K562 (cell line): ENCODE results near the gene CSNK1G3. TPM values are rescaled to one million over a fixed set of nuclear protein-coding genes. Genes with fewer than 3 reads are reported as not detected.

ENCODE experiments used
- ATAC-seq: fragments of 200-7000 bp; cut with Tn5 transposase; 3 replicates; pipeline ENCODE4 v1.9.1; 2020; ENCODE audit warnings: moderate library complexity
- BruUV-seq: library from RNA; stranded (reverse); fragments of 400-500 nt; replicated peaks from 2 replicates; lab custom pipeline; 2021; lab: Mats Ljungman, UMichigan
- CTCF ChIA-PET: fragments of 300-600 bp; formaldehyde crosslinking; extraction: SDS; loops from one replicate; lab custom pipeline; 2021; ENCODE audit warnings: low intra/inter-chr PET ratio; lab: Yijun Ruan, JAX
- POLR2A ChIA-PET: fragments of 300-600, 350-650 bp; sonication (Branson Sonifier 250); formaldehyde crosslinking; extraction: SDS; loops from one replicate; lab custom pipeline; 2021; ENCODE audit warnings: antibody characterized with exemption, inconsistent platforms; lab: Yijun Ruan, JAX
- DNase-seq, 4 experiments: peaks; one replicate each; pipeline versions ENCODE4 v3.0.0 to v3.0.0-alpha.2; 2011 to 2018; ENCODE audit warnings: low spot score in 3 of 4, mixed read lengths in 3 of 4; ENCODE audit errors: extremely low read depth in 1 of 4
- FAIRE-seq: peaks from 2 replicates; lab custom pipeline; 2011; peaks lifted over from hg19 to GRCh38; lab: Jason Lieb, UNC
- H2AFZ ChIP-seq: 2 replicates; pipeline ENCODE4 v1.6.0; 2011; ENCODE audit warnings: low read depth, low read length, control low read depth, inconsistent platforms
- H3K27ac ChIP-seq: fragments of 200-600 bp; 3 replicates; pipeline ENCODE4 v1.8.0; 2011; ENCODE audit warnings: low read depth, mild to moderate bottlenecking, control low read depth, inconsistent platforms, low read length, moderate library complexity, mixed read lengths; ENCODE audit errors: extremely low read depth
- H3K27me3 ChIP-seq, 2 experiments: fragments of 300-600 bp in 1 of 2; 2 replicates in 1 of 2; 3 replicates in 1 of 2; pipeline versions ENCODE4 v1.6.0 to v1.8.0; 2011; ENCODE audit warnings: inconsistent platforms in 2 of 2, low read length in 2 of 2, mild to moderate bottlenecking in 1 of 2, mixed read lengths in 1 of 2, moderate library complexity in 1 of 2; ENCODE audit not compliant: control insufficient read depth in 2 of 2, insufficient read depth in 2 of 2
- H3K36me3 ChIP-seq: fragments of 300-600 bp; 3 replicates; pipeline ENCODE4 v1.8.0; 2011; ENCODE audit warnings: mild to moderate bottlenecking, low read length, inconsistent platforms; ENCODE audit not compliant: control insufficient read depth, insufficient read depth
- H3K4me1 ChIP-seq, 2 experiments: fragments of 200-600 bp in 1 of 2; replicated peaks in 1 of 2; 2 replicates in 1 of 2; 3 replicates in 1 of 2; pipeline versions ENCODE4 v1.5.1 to v1.8.0; 2011; ENCODE audit warnings: inconsistent platforms in 2 of 2, low read length in 2 of 2, mild to moderate bottlenecking in 1 of 2, mixed read lengths in 1 of 2, moderate library complexity in 1 of 2; ENCODE audit not compliant: control insufficient read depth in 2 of 2, insufficient read depth in 2 of 2
- H3K4me2 ChIP-seq: 2 replicates; pipeline ENCODE4 v1.6.1; 2011; ENCODE audit warnings: low read length, control low read depth, inconsistent platforms, mixed read lengths; ENCODE audit not compliant: insufficient read depth
- H3K4me3 ChIP-seq: fragments of 200-600 bp; sonication (generic), shearing (Covaris generic); 2 replicates; pipeline ENCODE4 v1.5.1; 2016; ENCODE audit warnings: control low read depth, inconsistent platforms
- H3K79me2 ChIP-seq: fragments of 200-600 bp; 3 replicates; pipeline ENCODE4 v1.8.0; 2011; ENCODE audit warnings: low read length, inconsistent platforms; ENCODE audit not compliant: control insufficient read depth, insufficient read depth
- H3K9ac ChIP-seq, 2 experiments: 2 replicates each; pipeline versions ENCODE4 v1.6.0 to v1.6.1; 2011; ENCODE audit warnings: low read depth in 2 of 2, low read length in 2 of 2, control low read depth in 1 of 2, inconsistent platforms in 1 of 2, mild to moderate bottlenecking in 1 of 2, mixed read lengths in 1 of 2; ENCODE audit not compliant: insufficient read depth in 1 of 2
- H3K9me1 ChIP-seq: one replicate; pipeline ENCODE4 v1.6.0; 2011; ENCODE audit warnings: inconsistent platforms, mild to moderate bottlenecking, low read length, moderate library complexity; ENCODE audit not compliant: control insufficient read depth, insufficient read depth
- H3K9me3 ChIP-seq: replicated peaks from 2 replicates; pipeline ENCODE4 v1.5.1; 2011; ENCODE audit warnings: low read depth, low read length, inconsistent platforms; ENCODE audit not compliant: control insufficient read depth, insufficient read depth
- H4K20me1 ChIP-seq: replicated peaks from 2 replicates; pipeline ENCODE4 v1.6.1; 2011; ENCODE audit warnings: low read length, inconsistent platforms, mixed read lengths; ENCODE audit not compliant: control insufficient read depth, insufficient read depth
- BRCA1 ChIP-seq, 2 experiments: fragments of 450-650 bp in 1 of 2; sonication (generic) in 1 of 2; formaldehyde crosslinking in 1 of 2; IDR thresholded peaks; 2 replicates each; pipeline versions ENCODE4 v1.5.0 to v1.6.1; 2017 to 2020; ENCODE audit warnings: mild to moderate bottlenecking in 1 of 2, missing genetic modification reagents in 1 of 2
- CBFB ChIP-seq: sonication (generic); formaldehyde crosslinking; IDR thresholded peaks from 2 replicates; pipeline ENCODE4 v1.4.0; 2020; ENCODE audit warnings: mild to moderate bottlenecking, missing genetic modification reagents
- CHCHD3 ChIP-seq: fragments of 250-450 bp; sonication (Bioruptor Pico); IDR thresholded peaks from 2 replicates; pipeline ENCODE4 v2.1.2; 2022; ENCODE audit warnings: mild to moderate bottlenecking
- CTBP1 ChIP-seq: fragments of 450-650 bp; IDR thresholded peaks from 2 replicates; pipeline ENCODE4 v1.6.1; 2016; ENCODE audit warnings: borderline replicate concordance
- E2F3 ChIP-seq: fragments of 250-450 bp; sonication (Bioruptor Pico); IDR thresholded peaks from 2 replicates; pipeline ENCODE4 v1.4.0; 2020; ENCODE audit warnings: mild to moderate bottlenecking
- GATAD2A ChIP-seq: fragments of 450-650 bp; IDR thresholded peaks from 2 replicates; pipeline ENCODE4 v1.6.1; 2017
- NCOR1 ChIP-seq: fragments of 450-650 bp; IDR thresholded peaks from 2 replicates; pipeline ENCODE4 v1.6.1; 2016; ENCODE audit warnings: mild to moderate bottlenecking, moderate library complexity
- NFIC ChIP-seq: fragments of 450-650 bp; IDR thresholded peaks from 2 replicates; pipeline ENCODE4 v1.6.1; 2017; ENCODE audit warnings: mild to moderate bottlenecking, inconsistent platforms
- PHTF2 ChIP-seq: fragments of 250-450 bp; sonication (Bioruptor Pico); IDR thresholded peaks from 2 replicates; pipeline ENCODE4 v1.5.0; 2021; ENCODE audit warnings: mild to moderate bottlenecking
- RAD21 ChIP-seq, 2 experiments: fragments of 250-450 bp in 1 of 2; fragments of 450-650 bp in 1 of 2; sonication (Bioruptor Pico) in 1 of 2; formaldehyde crosslinking in 1 of 2; IDR thresholded peaks in 1 of 2; conservative IDR thresholded peaks in 1 of 2; 2 replicates each; pipeline versions ENCODE4 v1.4.0 to v1.8.0; 2020 to 2022; ENCODE audit warnings: mild to moderate bottlenecking in 2 of 2, moderate library complexity in 1 of 2
- RBM14 ChIP-seq: fragments of 200-400 bp; formaldehyde crosslinking; IDR thresholded peaks from 2 replicates; pipeline ENCODE4 v1.6.1; 2018; ENCODE audit warnings: low read depth, mild to moderate bottlenecking, low read length, moderate library complexity, borderline replicate concordance; ENCODE audit not compliant: insufficient read depth
- RBM25 ChIP-seq: fragments of 200-400 bp; formaldehyde crosslinking; IDR thresholded peaks from 2 replicates; pipeline ENCODE4 v1.6.1; 2018; ENCODE audit warnings: low read length, low read depth, moderate library complexity; ENCODE audit not compliant: severe bottlenecking
- SMAD2 ChIP-seq: fragments of 150-350 bp; IDR thresholded peaks from 2 replicates; pipeline ENCODE4 v1.6.1; 2014; ENCODE audit warnings: low read depth, mild to moderate bottlenecking, low read length
- ZEB2 ChIP-seq: fragments of 450-650 bp; IDR thresholded peaks from 2 replicates; pipeline ENCODE4 v1.6.1; 2016
- ZFP1 ChIP-seq: fragments of 450-650 bp; formaldehyde crosslinking; IDR thresholded peaks from 2 replicates; pipeline ENCODE4 v1.4.0; 2020; ENCODE audit warnings: mild to moderate bottlenecking, mixed read lengths
- ZNF695 ChIP-seq: fragments of 450-650 bp; formaldehyde crosslinking; IDR thresholded peaks from 2 replicates; pipeline ENCODE4 v1.4.0; 2020; ENCODE audit warnings: mild to moderate bottlenecking, moderate library complexity
- in situ Hi-C: fragments of 300-500 bp; cut with MboI; formaldehyde crosslinking; loops from 4 replicates; pipeline ENCODE4 v1.15.0; 2018; ENCODE audit warnings: inconsistent platforms, mixed read lengths
- intact Hi-C: fragments of 100-400 bp; cut with micrococcal nuclease; formaldehyde crosslinking; loops from 2 replicates; pipeline ENCODE4 v1.14.2; 2022
- polyA plus RNA-seq, 8 experiments: library from polyadenylated mRNA; depleted of rRNA in 4 of 8; stranded (reverse) in 5 of 8; unstranded in 3 of 8; fragments of >200 nt; fragmentation: Nextera tagmentation in 2 of 8; fragmentation: Illumina TruSeq in 1 of 8; extraction: Ambion mirVana in 2 of 8; extraction: Trizol in 1 of 8; gene quantifications; 2 replicates each; pipeline versions ENCODE4 v1.2.1 to v1.2.3, GENCODE V29; 2011 to 2014; ENCODE audit warnings: inconsistent platforms in 1 of 8, missing spikeins in 1 of 8
- total RNA-seq, 7 experiments: library from RNA; depleted of rRNA in 6 of 7; stranded (reverse); fragments of >200 nt in 6 of 7; fragmentation: Illumina TruSeq in 2 of 7; extraction: Trizol in 2 of 7; gene quantifications; 2 replicates each; pipeline versions ENCODE4 v1.2.1 to v1.2.3, GENCODE V29; 2011 to 2021; ENCODE audit warnings: low replicate concordance in 1 of 7
- TF ChIP-seq, protein P1 (sequence below): fragments of 250-450 bp; sonication (Bioruptor Pico); IDR thresholded peaks from 2 replicates; pipeline ENCODE4 v1.4.0; 2020; ENCODE audit warnings: mild to moderate bottlenecking, moderate library complexity, borderline replicate concordance
- TF ChIP-seq, protein P2 (sequence below), 2 experiments: fragments of 200-800 bp in 1 of 2; sonication (Bioruptor generic) in 1 of 2; sonication (generic) in 1 of 2; formaldehyde crosslinking in 1 of 2; IDR thresholded peaks in 1 of 2; conservative IDR thresholded peaks in 1 of 2; 2 replicates each; pipeline versions ENCODE4 v1.5.0 to v1.6.1; 2016 to 2020; ENCODE audit warnings: missing compliant biosample characterization in 1 of 2, missing genetic modification characterization in 1 of 2, missing genetic modification reagents in 1 of 2

The CSNK1G3 gene
- total and polyA plus RNA-seq, 9 of the 15 experiments (the other 6 are each of a cell fraction or from before 2014, with no cell fraction given) = 8.3 to 27.6 (median 16.5) TPM

DNA sequence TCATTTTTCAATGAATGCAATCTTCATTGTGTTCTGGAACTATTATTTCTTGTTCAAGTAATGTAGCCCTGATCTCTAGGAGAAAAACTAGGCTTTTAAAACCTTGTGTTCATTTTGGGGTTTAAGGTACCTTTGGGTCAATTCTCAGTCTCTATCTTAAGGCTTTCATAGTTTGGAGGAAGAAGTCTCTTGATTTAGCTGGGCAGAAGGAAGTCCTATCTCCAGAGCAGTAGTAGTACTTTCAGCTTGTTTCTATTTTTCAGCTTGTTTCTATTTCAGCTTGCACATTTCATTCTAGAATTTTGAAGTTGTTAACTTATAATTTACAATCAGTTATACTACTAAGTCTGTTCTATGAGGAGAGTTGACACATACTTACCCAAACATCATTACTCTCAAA, 15.2 kb downstream of the CSNK1G3 start (continued):
- no peak for TF ChIP-seq RBM14
- TF ChIP-seq BRCA1 (IDR thresholded peaks at IDR 0.05) = no peak
- no peak for TF ChIP-seq BRCA1 (CRISPR knock-in tag; IDR thresholded peaks at IDR 0.05)
- TF ChIP-seq RAD21 (CRISPR knock-in tag; conservative IDR thresholded peaks at IDR 0.05 in 1 of 2, IDR thresholded peaks at IDR 0.05 in 1 of 2) = no peak
- no peak for TF ChIP-seq ZNF695 (CRISPR knock-in tag)

DNA sequence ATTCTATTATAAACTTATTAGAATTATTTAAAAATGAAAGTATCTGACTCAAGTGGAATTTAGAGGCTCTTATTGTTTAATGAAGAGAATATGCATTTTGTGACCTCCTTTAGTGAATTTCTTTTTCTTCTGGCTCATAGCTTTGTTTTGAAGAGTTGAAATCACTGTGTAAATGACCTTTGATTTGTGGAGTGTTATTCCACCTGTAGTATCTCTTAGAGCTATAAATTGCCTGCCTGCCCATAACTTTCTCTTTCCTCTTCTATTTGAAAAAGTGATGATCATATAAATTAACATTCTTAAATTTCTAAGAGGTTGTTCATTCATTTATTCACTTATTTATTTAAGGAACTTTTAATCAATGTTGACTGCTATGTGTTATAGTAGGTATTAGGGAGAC, 16.1 kb downstream of the CSNK1G3 start:
- no TSS peak for BruUV-seq
- Histone ChIP-seq H3K9me3 (no peaks in the 10 kb centered on the region; the same call in 1 of the 2 replicates), H3K9ac (no peak overlapping the region), H4K20me1 (no peaks in the 10 kb centered on the region), H3K4me2 (no peak overlapping the region), H3K36me3 (no peaks in the 10 kb centered on the region), H3K27ac (no peak overlapping the region), H3K4me3 (no peak overlapping the region), H3K4me1 (no peaks in the 10 kb centered on the region), H2AFZ (no peak overlapping the region), H3K27me3 (no peaks in the 10 kb centered on the region)
- in situ Hi-C loops = no loop called here
- DNase-seq (no peak), FAIRE-seq (no peak), ATAC-seq (no peak)
- ChIA-PET POLR2A (no interaction called here), CTCF (no interaction called here)
- TF ChIP-seq SMAD2 = no peak
- TF ChIP-seq RBM25 = no peak
- TF ChIP-seq NFIC = no peak
- TF ChIP-seq GATAD2A = no peak
- TF ChIP-seq NCOR1 = no peak
- no peak for TF ChIP-seq ZFP1 (CRISPR knock-in tag)
- no peak for TF ChIP-seq E2F3 (CRISPR knock-in tag)
- no peak for TF ChIP-seq CBFB (CRISPR knock-in tag)
- TF ChIP-seq BRCA1 (IDR thresholded peaks at IDR 0.05) = no peak
- no peak for TF ChIP-seq BRCA1 (CRISPR knock-in tag; IDR thresholded peaks at IDR 0.05)
- TF ChIP-seq CTBP1 = no peak
- TF ChIP-seq, protein P1, sequence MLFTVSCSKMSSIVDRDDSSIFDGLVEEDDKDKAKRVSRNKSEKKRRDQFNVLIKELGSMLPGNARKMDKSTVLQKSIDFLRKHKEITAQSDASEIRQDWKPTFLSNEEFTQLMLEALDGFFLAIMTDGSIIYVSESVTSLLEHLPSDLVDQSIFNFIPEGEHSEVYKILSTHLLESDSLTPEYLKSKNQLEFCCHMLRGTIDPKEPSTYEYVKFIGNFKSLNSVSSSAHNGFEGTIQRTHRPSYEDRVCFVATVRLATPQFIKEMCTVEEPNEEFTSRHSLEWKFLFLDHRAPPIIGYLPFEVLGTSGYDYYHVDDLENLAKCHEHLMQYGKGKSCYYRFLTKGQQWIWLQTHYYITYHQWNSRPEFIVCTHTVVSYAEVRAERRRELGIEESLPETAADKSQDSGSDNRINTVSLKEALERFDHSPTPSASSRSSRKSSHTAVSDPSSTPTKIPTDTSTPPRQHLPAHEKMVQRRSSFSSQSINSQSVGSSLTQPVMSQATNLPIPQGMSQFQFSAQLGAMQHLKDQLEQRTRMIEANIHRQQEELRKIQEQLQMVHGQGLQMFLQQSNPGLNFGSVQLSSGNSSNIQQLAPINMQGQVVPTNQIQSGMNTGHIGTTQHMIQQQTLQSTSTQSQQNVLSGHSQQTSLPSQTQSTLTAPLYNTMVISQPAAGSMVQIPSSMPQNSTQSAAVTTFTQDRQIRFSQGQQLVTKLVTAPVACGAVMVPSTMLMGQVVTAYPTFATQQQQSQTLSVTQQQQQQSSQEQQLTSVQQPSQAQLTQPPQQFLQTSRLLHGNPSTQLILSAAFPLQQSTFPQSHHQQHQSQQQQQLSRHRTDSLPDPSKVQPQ (CRISPR knock-in tag) = no peak
- TF ChIP-seq PHTF2 = no peak
- TF ChIP-seq CHCHD3 (CRISPR knock-in tag) = no peak
- TF ChIP-seq, protein P2, sequence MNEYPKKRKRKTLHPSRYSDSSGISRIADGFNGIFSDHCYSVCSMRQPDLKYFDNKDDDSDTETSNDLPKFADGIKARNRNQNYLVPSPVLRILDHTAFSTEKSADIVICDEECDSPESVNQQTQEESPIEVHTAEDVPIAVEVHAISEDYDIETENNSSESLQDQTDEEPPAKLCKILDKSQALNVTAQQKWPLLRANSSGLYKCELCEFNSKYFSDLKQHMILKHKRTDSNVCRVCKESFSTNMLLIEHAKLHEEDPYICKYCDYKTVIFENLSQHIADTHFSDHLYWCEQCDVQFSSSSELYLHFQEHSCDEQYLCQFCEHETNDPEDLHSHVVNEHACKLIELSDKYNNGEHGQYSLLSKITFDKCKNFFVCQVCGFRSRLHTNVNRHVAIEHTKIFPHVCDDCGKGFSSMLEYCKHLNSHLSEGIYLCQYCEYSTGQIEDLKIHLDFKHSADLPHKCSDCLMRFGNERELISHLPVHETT (CRISPR knock-in tag; conservative IDR thresholded peaks at IDR 0.05 in 1 of 2, IDR thresholded peaks at IDR 0.05 in 1 of 2) = no peak
- TF ChIP-seq ZEB2 = no peak
- TF ChIP-seq, all 486 proteins: peak for 0
- Histone ChIP-seq H3K79me2 (peaks cover 19% of the 10 kb centered on the region; the same call in 2 of the 3 replicates), H3K9me1 (no peaks in the 10 kb centered on the region)
- intact Hi-C loops = loop anchor here (2.0 kb wide), 1 partner anchor 13 kb away; no protein-coding TSS in a partner anchor
